H1 (cell line): ENCODE data around the gene MSANTD7. TPM values are rescaled to one million over a fixed set of nuclear protein-coding genes. Genes with fewer than 3 reads are reported as not detected.

Experiments used
- CTCF ChIA-PET: fragments of 300-600 bp; sonication (Branson Sonifier 250); formaldehyde crosslinking; loops from one replicate; lab custom pipeline; 2021; ENCODE audit not compliant: partially characterized antibody; lab: Charles Lee
- POLR2A ChIA-PET: fragments of 300-600 bp; sonication (Branson Sonifier 250); formaldehyde crosslinking; loops from one replicate; lab custom pipeline; 2021; ENCODE audit warnings: inconsistent platforms; ENCODE audit not compliant: partially characterized antibody; lab: Charles Lee
- DNase-seq, 2 experiments: peaks; one replicate each; pipeline versions ENCODE4 v3.0.0 to v3.0.0-alpha.2; 2010 to 2022; ENCODE audit warnings: low spot score in 2 of 2, low read depth in 1 of 2, mixed read lengths in 1 of 2
- FAIRE-seq: peaks from 2 replicates; lab custom pipeline; 2011; peaks lifted over from hg19 to GRCh38; lab: Jason Lieb, UNC
- H2AFZ ChIP-seq: 2 replicates; pipeline ENCODE4 v1.8.1; 2012; ENCODE audit warnings: low read length, inconsistent platforms
- H2AK5ac ChIP-seq: 2 replicates; pipeline ENCODE4 v1.6.1; 2013; ENCODE audit warnings: low read depth, low read length
- H2BK120ac ChIP-seq: replicated peaks from 2 replicates; pipeline ENCODE3; 2013; ENCODE audit warnings: low read depth, low read length, inconsistent platforms
- H2BK12ac ChIP-seq: 2 replicates; pipeline ENCODE4 v1.6.1; 2013; ENCODE audit warnings: low read depth, low read length
- H2BK15ac ChIP-seq: 2 replicates; pipeline ENCODE4 v1.6.1; 2013; ENCODE audit warnings: low read length
- H2BK20ac ChIP-seq: 2 replicates; pipeline ENCODE4 v1.6.1; 2013; ENCODE audit warnings: low read length
- H2BK5ac ChIP-seq: 2 replicates; pipeline ENCODE4 v1.6.1; 2013; ENCODE audit warnings: low read depth, low read length
- H3K14ac ChIP-seq: 2 replicates; pipeline ENCODE4 v1.6.1; 2013; ENCODE audit warnings: inconsistent platforms; ENCODE audit not compliant: insufficient read length
- H3K18ac ChIP-seq: 2 replicates; pipeline ENCODE4 v1.6.1; 2013; ENCODE audit warnings: low read length; ENCODE audit errors: extremely low read depth
- H3K23ac ChIP-seq: 2 replicates; pipeline ENCODE4 v1.6.1; 2013; ENCODE audit warnings: inconsistent platforms; ENCODE audit not compliant: insufficient read length
- H3K23me2 ChIP-seq: 2 replicates; pipeline ENCODE4 v1.6.1; 2013; ENCODE audit warnings: low read depth, low read length
- H3K27ac ChIP-seq: 2 replicates; pipeline ENCODE4 v1.6.1; 2011; ENCODE audit warnings: low read depth, low read length, inconsistent platforms
- H3K27me3 ChIP-seq, 4 experiments: replicated peaks in 1 of 4; 1 replicate in 1 of 4; 2 replicates in 3 of 4; pipeline versions ENCODE4 v1.6.1 to v1.8.1; 2011 to 2013; ENCODE audit warnings: low read length in 3 of 4, mild to moderate bottlenecking in 3 of 4, inconsistent platforms in 2 of 4, mixed read lengths in 2 of 4, moderate library complexity in 1 of 4; ENCODE audit not compliant: control insufficient read depth in 3 of 4, insufficient read depth in 3 of 4; ENCODE audit errors: extremely low read depth in 1 of 4
- H3K36me3 ChIP-seq, 4 experiments: 2 replicates each; pipeline versions ENCODE4 v1.6.1 to v1.8.1; 2011 to 2013; ENCODE audit warnings: mild to moderate bottlenecking in 4 of 4, low read length in 3 of 4, moderate library complexity in 2 of 4, control low read depth in 1 of 4, inconsistent platforms in 1 of 4; ENCODE audit not compliant: insufficient read depth in 4 of 4, control insufficient read depth in 2 of 4
- H3K4ac ChIP-seq: replicated peaks from 2 replicates; pipeline ENCODE3; 2013; ENCODE audit warnings: low read length, low read depth, mixed read lengths, inconsistent platforms; ENCODE audit not compliant: insufficient read length
- H3K4me1 ChIP-seq, 4 experiments: replicated peaks in 1 of 4; 1 replicate in 1 of 4; 2 replicates in 3 of 4; pipeline versions ENCODE4 v1.6.1 to v1.8.1; 2011 to 2013; ENCODE audit warnings: low read length in 3 of 4, inconsistent platforms in 2 of 4, mixed read lengths in 1 of 4; ENCODE audit not compliant: insufficient read depth in 4 of 4, control insufficient read depth in 3 of 4
- H3K4me2 ChIP-seq, 2 experiments: 2 replicates each; pipeline versions ENCODE4 v1.6.1 to v1.8.1; 2011 to 2013; ENCODE audit warnings: low read depth in 2 of 2, low read length in 2 of 2, control low read depth in 1 of 2, inconsistent platforms in 1 of 2, mild to moderate bottlenecking in 1 of 2; ENCODE audit not compliant: insufficient read depth in 1 of 2
- H3K4me3 ChIP-seq, 4 experiments: fragments of 200-600, 300-600 bp in 1 of 4; sonication (generic), shearing (Covaris generic), sonication (Bioruptor Twin) in 1 of 4; 2 replicates each; pipeline versions ENCODE4 v1.5.1 to v1.8.1; 2011 to 2016; ENCODE audit warnings: low read length in 4 of 4, low read depth in 3 of 4, control low read depth in 2 of 4, inconsistent platforms in 2 of 4, mild to moderate bottlenecking in 2 of 4, mixed read lengths in 1 of 4, moderate library complexity in 1 of 4; ENCODE audit not compliant: insufficient read depth in 2 of 4; ENCODE audit errors: extremely low read depth in 1 of 4
- H3K56ac ChIP-seq: replicated peaks from 2 replicates; pipeline ENCODE3; 2013; ENCODE audit warnings: low read depth, mild to moderate bottlenecking, mixed read lengths, low read length, inconsistent platforms; ENCODE audit not compliant: insufficient read length
- H3K79me1 ChIP-seq: 2 replicates; pipeline ENCODE4 v1.6.1; 2013; ENCODE audit warnings: low read depth, low read length, control low read depth
- H3K79me2 ChIP-seq, 2 experiments: 2 replicates each; pipeline versions ENCODE4 v1.6.1 to v1.8.1; 2012 to 2013; ENCODE audit warnings: low read length in 2 of 2, mild to moderate bottlenecking in 2 of 2, inconsistent platforms in 1 of 2; ENCODE audit not compliant: insufficient read depth in 2 of 2, control insufficient read depth in 1 of 2
- H3K9ac ChIP-seq, 4 experiments: replicated peaks in 1 of 4; 1 replicate in 1 of 4; 2 replicates in 3 of 4; pipeline versions ENCODE4 v1.6.1 to v1.8.1; 2011 to 2013; ENCODE audit warnings: low read depth in 3 of 4, low read length in 3 of 4, control low read depth in 2 of 4, mild to moderate bottlenecking in 2 of 4, moderate library complexity in 2 of 4, inconsistent platforms in 1 of 4; ENCODE audit errors: extremely low read depth in 1 of 4
- H3K9me3 ChIP-seq, 2 experiments: 2 replicates each; pipeline versions ENCODE4 v1.6.1 to v1.8.1; 2012 to 2013; ENCODE audit warnings: mild to moderate bottlenecking in 2 of 2, moderate library complexity in 2 of 2, control low read depth in 1 of 2, inconsistent platforms in 1 of 2, low read depth in 1 of 2, low read length in 1 of 2, mixed read lengths in 1 of 2; ENCODE audit not compliant: insufficient read depth in 2 of 2
- H4K20me1 ChIP-seq, 2 experiments: replicated peaks in 1 of 2; 2 replicates each; pipeline versions ENCODE3 to v1.8.1; 2011 to 2013; ENCODE audit warnings: inconsistent platforms in 2 of 2, low read length in 2 of 2, mild to moderate bottlenecking in 1 of 2; ENCODE audit not compliant: insufficient read depth in 2 of 2, control insufficient read depth in 1 of 2
- H4K5ac ChIP-seq: 2 replicates; pipeline ENCODE4 v1.6.1; 2013; ENCODE audit warnings: low read length, low read depth, mixed read lengths, inconsistent platforms; ENCODE audit not compliant: insufficient read length
- H4K8ac ChIP-seq: 2 replicates; pipeline ENCODE4 v1.8.0; 2013; ENCODE audit warnings: mild to moderate bottlenecking, moderate library complexity, low read length, inconsistent platforms; ENCODE audit not compliant: insufficient read depth; ENCODE audit errors: extremely low read depth
- H4K91ac ChIP-seq: replicated peaks from 2 replicates; pipeline ENCODE3; 2013; ENCODE audit warnings: low read length, mixed read lengths, inconsistent platforms; ENCODE audit not compliant: insufficient read length
- BACH1 ChIP-seq: IDR thresholded peaks from 2 replicates; pipeline ENCODE4 v1.6.1; 2012; ENCODE audit warnings: low read length, improper control_type of control experiment
- BRCA1 ChIP-seq: IDR thresholded peaks from 2 replicates; pipeline ENCODE4 v1.6.1; 2012; ENCODE audit warnings: low read depth, low read length, improper control_type of control experiment
- CBX8 ChIP-seq: fragments of 300-800, 300-1000 bp; sonication (generic); IDR thresholded peaks from 2 replicates; pipeline ENCODE4 v1.7.1; 2016; ENCODE audit warnings: low read depth, low read length, borderline replicate concordance
- CEBPB ChIP-seq: IDR thresholded peaks from 2 replicates; pipeline ENCODE4 v1.6.1; 2012; ENCODE audit warnings: low read depth, low read length
- CHD2 ChIP-seq: IDR thresholded peaks from 2 replicates; pipeline ENCODE4 v1.6.1; 2012; ENCODE audit warnings: low read length, improper control_type of control experiment
- CTCF ChIP-seq, 3 experiments: IDR thresholded peaks; 1 replicate in 2 of 3; 2 replicates in 1 of 3; pipeline versions ENCODE4 v1.5.1 to v1.6.1; 2011; ENCODE audit warnings: low read length in 3 of 3, mild to moderate bottlenecking in 3 of 3, inconsistent platforms in 2 of 3, low read depth in 1 of 3, moderate library complexity in 1 of 3; ENCODE audit not compliant: insufficient read depth in 1 of 3; ENCODE audit errors: control extremely low read depth in 1 of 3
- EZH2 ChIP-seq: fragments of 200-600 bp; sonication (generic); IDR thresholded peaks from 2 replicates; pipeline ENCODE4 v1.7.1; 2012; ENCODE audit warnings: low read depth, mild to moderate bottlenecking, moderate library complexity, low read length, inconsistent platforms; ENCODE audit not compliant: severe bottlenecking
- GTF2F1 ChIP-seq: IDR thresholded peaks from 2 replicates; pipeline ENCODE4 v1.6.1; 2012; ENCODE audit warnings: low read depth, low read length, improper control_type of control experiment, borderline replicate concordance
- JUN ChIP-seq: IDR thresholded peaks from 2 replicates; pipeline ENCODE4 v1.6.1; 2011; ENCODE audit warnings: low read depth, mild to moderate bottlenecking, improper control_type of control experiment, low read length
- KDM1A ChIP-seq: fragments of 200-600, 300-600 bp; sonication (generic); IDR thresholded peaks from 2 replicates; pipeline ENCODE4 v1.7.1; 2016; ENCODE audit warnings: mild to moderate bottlenecking, low read length, borderline replicate concordance
- SIN3A ChIP-seq, 2 experiments: IDR thresholded peaks in 1 of 2; conservative IDR thresholded peaks in 1 of 2; 2 replicates each; pipeline ENCODE4 v1.6.1; 2011 to 2012; ENCODE audit warnings: low read length in 2 of 2, improper control_type of control experiment in 1 of 2, low read depth in 1 of 2, mild to moderate bottlenecking in 1 of 2
- SP1 ChIP-seq: IDR thresholded peaks from 2 replicates; pipeline ENCODE4 v1.6.1; 2011; ENCODE audit warnings: low read depth, low read length
- SP4 ChIP-seq: IDR thresholded peaks from 2 replicates; pipeline ENCODE4 v1.6.1; 2012; ENCODE audit warnings: low read length, inconsistent platforms
- WGBS, 2 experiments: shearing (Covaris generic) in 1 of 2; methylation state at CpG; one replicate each; pipeline versions ENCODE4 v1.1.6 to v1.1.7; 2013 to 2015; ENCODE audit warnings: low lambda C conversion rate in 2 of 2, mixed read lengths in 2 of 2, inconsistent platforms in 1 of 2, low coverage in 1 of 2, missing lambda C conversion rate in 1 of 2; ENCODE audit not compliant: insufficient replicate concordance in 2 of 2, insufficient coverage in 1 of 2, insufficient read length in 1 of 2; ENCODE audit errors: extremely low coverage in 1 of 2, missing lambda C conversion rate in 1 of 2; 5-methylcytosine and 5-hydroxymethylcytosine counted together
- polyA plus RNA-seq, 7 experiments: library from polyadenylated mRNA; depleted of rRNA in 3 of 7; stranded (reverse) in 5 of 7; unstranded in 2 of 7; fragments of >200 nt in 5 of 7; fragments of 200-250 nt in 2 of 7; gene quantifications; 1 replicate in 5 of 7; 2 replicates in 1 of 7; 4 replicates in 1 of 7; pipeline versions ENCODE4 v1.2.1 to v1.2.3, GENCODE V29; 2011 to 2013; ENCODE audit warnings: missing spikeins in 2 of 7, mixed read lengths in 2 of 7
- total RNA-seq: library from RNA; stranded (reverse); fragmentation: NEBNext Ultra II Directional; extraction: Animal tissue kit (Norgen Biotek cat#: 25700); gene quantifications from 2 replicates; pipeline ENCODE4 v1.2.1, GENCODE V29; 2021

MSANTD7 gene
- total and polyA plus RNA-seq, 2 of the 8 experiments (the other 6 are each of a cell fraction or from before 2014, with no cell fraction given), result 5.0 to 15.2 TPM

- 65% methylated on average over 1 of the region's 1 CpG; no CpG with 5 or more reads in 1 of the 2 experiments for WGBS, 2 experiments
- no peak overlapping the region for H2BK20ac ChIP-seq
- H3K9ac ChIP-seq, result no peak overlapping the region
- no peaks in the 10 kb centered on the region for H3K23me2 ChIP-seq
- no peak overlapping the region for H3K27ac ChIP-seq
- H3K4me1 ChIP-seq, result no peaks in the 10 kb centered on the region
- H4K91ac ChIP-seq, result no peak overlapping the region
- H3K18ac ChIP-seq, result no peak overlapping the region
- no peaks in the 10 kb centered on the region; a peak in 1 of 4 replicates for H3K79me2 ChIP-seq
- FAIRE-seq (no peak), DNase-seq (no peak)
- no peak overlapping the region for H3K4me2 ChIP-seq
- H3K56ac ChIP-seq, result no peak overlapping the region
- H2BK5ac ChIP-seq, result no peak overlapping the region
- no peak overlapping the region for H3K4ac ChIP-seq
- H2AFZ ChIP-seq, result no peak overlapping the region
- no peaks in the 10 kb centered on the region for H3K9me3 ChIP-seq
- H3K4me3 ChIP-seq, result no peak overlapping the region
- no peak overlapping the region for H2AK5ac ChIP-seq
- H3K27me3 ChIP-seq, result no peaks in the 10 kb centered on the region; a peak in 1 of 7 replicates
- ChIA-PET POLR2A (no interaction called here), CTCF (no interaction called here)
- H3K79me1 ChIP-seq, result no peaks in the 10 kb centered on the region
- no peak overlapping the region for H3K23ac ChIP-seq
- no peaks in the 10 kb centered on the region for H3K36me3 ChIP-seq
- H4K8ac ChIP-seq, result no peak overlapping the region
- no peak overlapping the region for H2BK15ac ChIP-seq
- H2BK12ac ChIP-seq, result no peak overlapping the region
- no peak overlapping the region for H3K14ac ChIP-seq
- H4K20me1 ChIP-seq, result no peaks in the 10 kb centered on the region
- no peak overlapping the region for H2BK120ac ChIP-seq
- H4K5ac ChIP-seq, result no peak overlapping the region
- no peak for TF ChIP-seq BACH1
- no peak for TF ChIP-seq JUN
- no peak for TF ChIP-seq CHD2
- TF ChIP-seq CBX8, result no peak
- TF ChIP-seq EZH2, result no peak
- TF ChIP-seq CEBPB, result no peak
- TF ChIP-seq SP1, result no peak
- TF ChIP-seq SP4, result no peak
- no peak for TF ChIP-seq CTCF (IDR thresholded peaks at IDR 0.05; ENCODE audit: control extremely low read depth in 1 of 3, insufficient read depth in 1 of 3, low read depth in 1 of 3, low read length in 3 of 3)
- TF ChIP-seq KDM1A, result no peak
- TF ChIP-seq BRCA1, result no peak
- no peak for TF ChIP-seq SIN3A (conservative IDR thresholded peaks at IDR 0.05 in 1 of 2, IDR thresholded peaks at IDR 0.05 in 1 of 2; ENCODE audit: low read depth in 1 of 2, low read length in 2 of 2)
- no peak for TF ChIP-seq GTF2F1
These were observed 34.3 kb upstream of the MSANTD7 start for GRCh38 chr10:14803827-14804226.
